Sigmoid colon (tissue), 7 donors: ENCODE results near the gene DOCK1. TPM values are rescaled to one million over a fixed set of nuclear protein-coding genes. Genes with fewer than 3 reads are reported as not detected.

Source experiments
- DNase-seq: peaks from one replicate; pipeline ENCODE4 v3.0.0-alpha.2; 2019
- H3K27ac ChIP-seq, 4 donors: fragments of 200-600 bp; sonication (generic); one replicate each; pipeline ENCODE4 v1.5.1; 2016 to 2019; ENCODE audit warnings: mild to moderate bottlenecking in 1 of 4
- H3K27me3 ChIP-seq, 3 donors: fragments of 200-600 bp; sonication (generic); one replicate each; pipeline ENCODE4 v1.5.1; 2019; ENCODE audit warnings: mild to moderate bottlenecking in 1 of 3
- H3K36me3 ChIP-seq, 4 donors: fragments of 200-600 bp; sonication (generic); one replicate each; pipeline ENCODE4 v1.5.1; 2016 to 2019
- H3K4me1 ChIP-seq, 4 donors: fragments of 200-600 bp; sonication (generic); one replicate each; pipeline ENCODE4 v1.5.1; 2017 to 2019
- H3K4me3 ChIP-seq, 4 donors: fragments of 200-600 bp; sonication (generic); one replicate each; pipeline ENCODE4 v1.5.1; 2017 to 2019; ENCODE audit warnings: mild to moderate bottlenecking in 2 of 4, moderate library complexity in 1 of 4
- H3K9me3 ChIP-seq, 4 donors: fragments of 200-600 bp in 3 of 4; sonication (generic) in 3 of 4; one replicate each; pipeline versions ENCODE4 v1.5.1 to v1.6.1; 2013 to 2019
- EP300 ChIP-seq, 4 donors: sonication (generic); formaldehyde crosslinking; IDR thresholded peaks; one replicate each; pipeline ENCODE4 v1.6.1; 2017; ENCODE audit warnings: antibody characterized with exemption in 4 of 4
- POLR2A ChIP-seq, 2 donors: fragments of 450-650 bp; IDR thresholded peaks; one replicate each; pipeline ENCODE4 v1.6.1; 2016; ENCODE audit warnings: antibody characterized with exemption in 2 of 2, mild to moderate bottlenecking in 2 of 2, moderate library complexity in 2 of 2
- POLR2AphosphoS5 ChIP-seq, 4 donors: sonication (generic); formaldehyde crosslinking; IDR thresholded peaks; one replicate each; pipeline ENCODE4 v1.6.1; 2017; ENCODE audit warnings: antibody characterized with exemption in 4 of 4
- WGBS, 2 donors: extraction: QIAGEN DNeasy Blood & Tissue Kit; methylation state at CpG; one replicate each; pipeline ENCODE4 v1.1.7; 2013; 5-methylcytosine and 5-hydroxymethylcytosine counted together
- intact Hi-C: fragments of 100-400 bp; cut with DNase I; formaldehyde crosslinking; loops from one replicate; pipeline ENCODE4 v1.15.1; 2023
- polyA plus RNA-seq, 3 donors: library from polyadenylated mRNA; stranded (reverse); fragments of 200-250 nt; gene quantifications; one replicate each; pipeline ENCODE4 v1.2.3, GENCODE V29; 2013
- total RNA-seq, 4 donors: library from RNA; depleted of rRNA; stranded (reverse); fragments of >200 nt; gene quantifications; one replicate each; pipeline ENCODE4 v1.1.0, GENCODE V29; 2016
- TF ChIP-seq, protein P1 (sequence below), 4 experiments: fragments of 450-650 bp in 3 of 4; fragments of 200-600 bp in 1 of 4; IDR thresholded peaks; one replicate each; pipeline ENCODE4 v1.5.1; 2016 to 2019; ENCODE audit warnings: antibody characterized with exemption in 4 of 4, mild to moderate bottlenecking in 3 of 4, moderate library complexity in 2 of 4
- donor health status: healthy with polysubstance abuse.
- donor health status: Bipolar disorder and iron deficiency.
- donor health status: healthy.

The DOCK1 gene
- total and polyA plus RNA-seq, 7 donors: 15.0 to 53.7 (median 40.2) TPM

GRCh38 chr10:127351542-127351941, 446.3 kb downstream of the DOCK1 start:
- Histone ChIP-seq H3K4me1 (no peaks in the 10 kb centered on the region), H3K36me3 (peaks cover 0 to 7% (median 2%) of the 10 kb centered on the region in 4 donors), H3K9me3 (no peaks in the 10 kb centered on the region), H3K4me3 (no peak overlapping the region), H3K27me3 (no peaks in the 10 kb centered on the region), H3K27ac (no peak overlapping the region)
- intact Hi-C loops: no loop called here
- no peak for DNase-seq
- TF ChIP-seq POLR2A (IDR thresholded peaks at IDR 0.05): no peak
- TF ChIP-seq EP300 (IDR thresholded peaks at IDR 0.05): no peak
- TF ChIP-seq POLR2AphosphoS5 (IDR thresholded peaks at IDR 0.05): no peak
- TF ChIP-seq, protein P1, sequence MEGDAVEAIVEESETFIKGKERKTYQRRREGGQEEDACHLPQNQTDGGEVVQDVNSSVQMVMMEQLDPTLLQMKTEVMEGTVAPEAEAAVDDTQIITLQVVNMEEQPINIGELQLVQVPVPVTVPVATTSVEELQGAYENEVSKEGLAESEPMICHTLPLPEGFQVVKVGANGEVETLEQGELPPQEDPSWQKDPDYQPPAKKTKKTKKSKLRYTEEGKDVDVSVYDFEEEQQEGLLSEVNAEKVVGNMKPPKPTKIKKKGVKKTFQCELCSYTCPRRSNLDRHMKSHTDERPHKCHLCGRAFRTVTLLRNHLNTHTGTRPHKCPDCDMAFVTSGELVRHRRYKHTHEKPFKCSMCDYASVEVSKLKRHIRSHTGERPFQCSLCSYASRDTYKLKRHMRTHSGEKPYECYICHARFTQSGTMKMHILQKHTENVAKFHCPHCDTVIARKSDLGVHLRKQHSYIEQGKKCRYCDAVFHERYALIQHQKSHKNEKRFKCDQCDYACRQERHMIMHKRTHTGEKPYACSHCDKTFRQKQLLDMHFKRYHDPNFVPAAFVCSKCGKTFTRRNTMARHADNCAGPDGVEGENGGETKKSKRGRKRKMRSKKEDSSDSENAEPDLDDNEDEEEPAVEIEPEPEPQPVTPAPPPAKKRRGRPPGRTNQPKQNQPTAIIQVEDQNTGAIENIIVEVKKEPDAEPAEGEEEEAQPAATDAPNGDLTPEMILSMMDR (IDR thresholded peaks at IDR 0.05): no peak
- 88 to 89% methylated on average over 4 of the region's 4 CpGs for WGBS, 2 donors

- DNase-seq: no peak
- TF ChIP-seq POLR2A (IDR thresholded peaks at IDR 0.05): no peak
- TF ChIP-seq, protein P1 (IDR thresholded peaks at IDR 0.05): no peak
- no peak for TF ChIP-seq POLR2AphosphoS5 (IDR thresholded peaks at IDR 0.05)
- TF ChIP-seq EP300 (IDR thresholded peaks at IDR 0.05): no peak
- H3K27ac ChIP-seq: no peak overlapping the region
- no peaks in the 10 kb centered on the region for H3K4me1 ChIP-seq
- H3K4me3 ChIP-seq: no peak overlapping the region
- H3K27me3 ChIP-seq: no peaks in the 10 kb centered on the region
- intact Hi-C loops: no loop called here
- no peaks in the 10 kb centered on the region for H3K9me3 ChIP-seq
- 82 to 92% methylated on average over 13 of the region's 13 CpGs for WGBS, 2 donors
- H3K36me3 ChIP-seq: peaks cover 0 to 7% (median 3%) of the 10 kb centered on the region in 4 donors
These were observed 448.3 kb downstream of the DOCK1 start for GRCh38 chr10:127353544-127353943.

DNA sequence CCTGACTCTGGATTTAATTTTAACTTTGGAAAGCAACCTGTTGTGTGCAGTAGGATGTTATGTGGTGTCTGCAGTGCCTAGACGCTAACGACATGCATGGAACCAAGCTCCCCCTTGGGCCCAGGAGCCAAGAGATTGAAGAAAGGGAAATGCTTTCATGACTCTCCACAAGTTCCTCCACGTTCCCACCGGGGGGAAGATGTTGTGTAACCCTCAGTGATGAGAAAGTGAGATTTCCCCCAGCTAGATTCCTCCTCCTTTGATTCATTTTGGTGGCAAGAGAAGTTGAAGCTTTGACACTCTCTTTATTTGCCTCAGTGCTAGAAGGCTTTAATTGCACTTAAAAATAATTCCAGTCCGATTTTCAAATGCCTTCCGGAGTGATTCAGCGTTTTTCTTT, 449.0 kb downstream of the DOCK1 start:
- intact Hi-C loops: no loop called here
- Histone ChIP-seq H3K36me3 (peaks cover 0 to 7% (median 3%) of the 10 kb centered on the region in 4 donors), H3K27me3 (no peaks in the 10 kb centered on the region), H3K9me3 (no peaks in the 10 kb centered on the region), H3K4me1 (no peaks in the 10 kb centered on the region), H3K27ac (no peak overlapping the region), H3K4me3 (no peak overlapping the region)
- TF ChIP-seq, protein P1 (IDR thresholded peaks at IDR 0.05): no peak
- no peak for TF ChIP-seq POLR2AphosphoS5 (IDR thresholded peaks at IDR 0.05)
- TF ChIP-seq POLR2A (IDR thresholded peaks at IDR 0.05): no peak
- no peak for TF ChIP-seq EP300 (IDR thresholded peaks at IDR 0.05)
- 71 to 92% methylated on average over 7 of the region's 7 CpGs for WGBS, 2 donors
- DNase-seq: no peak

- TF ChIP-seq EP300 (IDR thresholded peaks at IDR 0.05) (no peak), POLR2AphosphoS5 (IDR thresholded peaks at IDR 0.05) (no peak), POLR2A (IDR thresholded peaks at IDR 0.05) (no peak)
- TF ChIP-seq, protein P1 (IDR thresholded peaks at IDR 0.05): no peak
- intact Hi-C loops: no loop called here
- H3K36me3 ChIP-seq: peaks cover 0 to 7% (median 3%) of the 10 kb centered on the region in 4 donors
- no peaks in the 10 kb centered on the region for H3K4me1 ChIP-seq
- WGBS, 2 donors: 88 to 98% methylated on average over 1 of the region's 1 CpG
- DNase-seq: no peak
- no peaks in the 10 kb centered on the region for H3K27me3 ChIP-seq
- no peak overlapping the region for H3K27ac ChIP-seq
- H3K4me3 ChIP-seq: no peak overlapping the region
- H3K9me3 ChIP-seq: no peaks in the 10 kb centered on the region
These were observed 449.8 kb downstream of the DOCK1 start for GRCh38 chr10:127354992-127355391.

- Histone ChIP-seq H3K9me3 (no peaks in the 10 kb centered on the region), H3K36me3 (peaks cover 0 to 7% (median 3%) of the 10 kb centered on the region in 4 donors), H3K27me3 (no peaks in the 10 kb centered on the region), H3K27ac (no peak overlapping the region), H3K4me3 (no peak overlapping the region), H3K4me1 (no peaks in the 10 kb centered on the region)
- WGBS, 2 donors: 84 to 85% methylated on average over 6 of the region's 6 CpGs
- TF ChIP-seq POLR2A (IDR thresholded peaks at IDR 0.05) (no peak), POLR2AphosphoS5 (IDR thresholded peaks at IDR 0.05) (no peak), EP300 (IDR thresholded peaks at IDR 0.05) (no peak)
- TF ChIP-seq, protein P1 (IDR thresholded peaks at IDR 0.05): no peak
- intact Hi-C loops: no loop called here
- DNase-seq: no peak
These were observed 451.1 kb downstream of the DOCK1 start for GRCh38 chr10:127356360-127356759.
